ENCODE results near the gene SIPA1L3.

SIPA1L3 gene

GRCh38 chr19:38001158-38001781, 94.3 kb downstream of the SIPA1L3 start:
- no peak for DNase-seq (ENCODE audit: low read depth)

- DNase-seq (ENCODE audit: low read depth), result peak; percentile 51
These were observed 96.6 kb downstream of the SIPA1L3 start for GRCh38 chr19:38003438-38004185.

GRCh38 chr19:38004186-38004520, 97.1 kb downstream of the SIPA1L3 start:
- no peak for DNase-seq (ENCODE audit: low read depth)

- peak; percentile 96 for DNase-seq (ENCODE audit: low read depth)
These were observed 97.7 kb downstream of the SIPA1L3 start for GRCh38 chr19:38004521-38005223.

GRCh38 chr19:38005224-38005614, 98.2 kb downstream of the SIPA1L3 start:
- DNase-seq (ENCODE audit: low read depth), result no peak

- no peak for DNase-seq (ENCODE audit: low read depth)
These were observed 99.5 kb downstream of the SIPA1L3 start for GRCh38 chr19:38006361-38007045.

GRCh38 chr19:38009650-38010242, 102.7 kb downstream of the SIPA1L3 start:
- DNase-seq (ENCODE audit: low read depth), result no peak

- no peak for DNase-seq (ENCODE audit: low read depth)
These were observed 104.4 kb downstream of the SIPA1L3 start for GRCh38 chr19:38011426-38011825.

GRCh38 chr19:38012290-38012689, 105.3 kb downstream of the SIPA1L3 start:
- no peak for DNase-seq (ENCODE audit: low read depth)

GRCh38 chr19:38012944-38013343, 105.9 kb downstream of the SIPA1L3 start:
- no peak for DNase-seq (ENCODE audit: low read depth)

- no peak for DNase-seq (ENCODE audit: low read depth)
These were observed 107.0 kb downstream of the SIPA1L3 start for GRCh38 chr19:38013913-38014580.

- DNase-seq (ENCODE audit: low read depth), result no peak
These were observed 108.2 kb downstream of the SIPA1L3 start for GRCh38 chr19:38015216-38015615.

GRCh38 chr19:38015761-38016160, 108.8 kb downstream of the SIPA1L3 start:
- DNase-seq (ENCODE audit: low read depth), result no peak

GRCh38 chr19:38017401-38018151, 110.6 kb downstream of the SIPA1L3 start:
- DNase-seq (ENCODE audit: low read depth), result no peak

- no peak for DNase-seq (ENCODE audit: low read depth)
These were observed 111.8 kb downstream of the SIPA1L3 start for GRCh38 chr19:38018694-38019395.

GRCh38 chr19:38019396-38019724, 112.4 kb downstream of the SIPA1L3 start:
- DNase-seq (ENCODE audit: low read depth), result no peak

- DNase-seq (ENCODE audit: low read depth), result no peak
These were observed 113.3 kb downstream of the SIPA1L3 start for GRCh38 chr19:38020311-38020710.

GRCh38 chr19:38021352-38021751, 114.3 kb downstream of the SIPA1L3 start:
- no peak for DNase-seq (ENCODE audit: low read depth)

GRCh38 chr19:38022791-38023670, 116.0 kb downstream of the SIPA1L3 start:
- no peak for DNase-seq (ENCODE audit: low read depth)
